Measurements from ENCODE around the gene GJD3.

The GJD3 gene

GRCh38 chr17:40322358-40323315, 41.9 kb downstream of the GJD3 start:
- peak overlapping the region; percentile 99 for H3K27ac ChIP-seq
- ChIA-PET CTCF (interaction anchor here (0.6 kb wide), 1 partner anchor 1136 kb away, joined by 4 read pairs; no protein-coding TSS in a partner anchor), POLR2A (ENCODE audit: low non-redundant PET) (no interaction called here)
- no peak for TF ChIP-seq CTCF (conservative IDR thresholded peaks at IDR 0.05; ENCODE audit: low read depth)
- DNase-seq (ENCODE audit: low spot score), result peak; percentile 73

- ChIA-PET CTCF (interaction anchor here (0.6 to 1.0 kb wide), 3 partner anchors 33 to 1136 kb away, joined by 3 to 4 read pairs (median 3); no protein-coding TSS in a partner anchor), POLR2A (ENCODE audit: low non-redundant PET) (no interaction called here)
- H3K27ac ChIP-seq, result peak overlapping the region; percentile 99
Measured at GRCh38 chr17:40321961-40322357, 42.6 kb downstream of the GJD3 start.

GRCh38 chr17:40321524-40321929, 43.0 kb downstream of the GJD3 start:
- peak overlapping the region; percentile 99 for H3K27ac ChIP-seq
- no peak for TF ChIP-seq CTCF (conservative IDR thresholded peaks at IDR 0.05; ENCODE audit: low read depth)
- ChIA-PET CTCF (interaction anchor here (0.6 to 1.0 kb wide), 3 partner anchors 33 to 1137 kb away, joined by 3 to 4 read pairs (median 3); no protein-coding TSS in a partner anchor), POLR2A (ENCODE audit: low non-redundant PET) (no interaction called here)
- no peak for DNase-seq (ENCODE audit: low spot score)

More at GRCh38 chr17:40321961-40322357, 42.6 kb downstream of the GJD3 start:
- DNase-seq (ENCODE audit: low spot score), result no peak
- TF ChIP-seq CTCF (conservative IDR thresholded peaks at IDR 0.05; ENCODE audit: low read depth), result no peak

GRCh38 chr17:40320756-40321523, 43.6 kb downstream of the GJD3 start:
- POLR2A ChIA-PET (ENCODE audit: low non-redundant PET), result no interaction called here
- DNase-seq (ENCODE audit: low spot score), result no peak
- CTCF ChIA-PET, result interaction anchor here (0.6 to 1.0 kb wide), 2 partner anchors 34 to 129 kb away, joined by 3 read pairs; no protein-coding TSS in a partner anchor
- no peak for TF ChIP-seq CTCF (conservative IDR thresholded peaks at IDR 0.05; ENCODE audit: low read depth)
- H3K27ac ChIP-seq, result peak overlapping the region; percentile 99

- ChIA-PET POLR2A (ENCODE audit: low non-redundant PET) (no interaction called here), CTCF (interaction anchor here (0.6 kb wide), 1 partner anchor 30 kb away, joined by 4 read pairs; no protein-coding TSS in a partner anchor)
- DNase-seq (ENCODE audit: low spot score), result no peak
- peak overlapping the region; percentile 99 for H3K27ac ChIP-seq
- TF ChIP-seq CTCF (conservative IDR thresholded peaks at IDR 0.05; ENCODE audit: low read depth), result no peak
Measured at GRCh38 chr17:40319651-40320540, 44.6 kb downstream of the GJD3 start.
